Keratinocyte (primary cell): ENCODE data around the gene NDUFS6.

Source experiments
- CTCF ChIP-seq, 3 experiments: IDR thresholded peaks in 1 of 3; conservative IDR thresholded peaks in 1 of 3; optimal IDR thresholded peaks in 1 of 3; 2 replicates in 2 of 3; 3 replicates in 1 of 3; pipeline versions ENCODE3 to v1.5.1; 2011; ENCODE audit warnings: low read length in 3 of 3, mild to moderate bottlenecking in 3 of 3, moderate library complexity in 2 of 3, control low read depth in 1 of 3, inconsistent platforms in 1 of 3; ENCODE audit not compliant: insufficient read depth in 2 of 3; ENCODE audit errors: extremely low read depth in 1 of 3
- EZH2 ChIP-seq: IDR thresholded peaks from one replicate; pipeline ENCODE4 v1.6.1; 2012; ENCODE audit warnings: inconsistent platforms, mild to moderate bottlenecking, low read length, moderate library complexity

- TF ChIP-seq CTCF (optimal IDR thresholded peaks at IDR 0.05 in 1 of 3, IDR thresholded peaks at IDR 0.05 in 1 of 3, conservative IDR thresholded peaks at IDR 0.05 in 1 of 3; ENCODE audit: extremely low read depth in 1 of 3, insufficient read depth in 2 of 3, low read length in 3 of 3), result no peak
- no peak for TF ChIP-seq EZH2
Measured at GRCh38 chr5:1827886-1828397, 26.7 kb downstream of the NDUFS6 start.
